Hepatocyte (in vitro differentiated cells): Measurements from ENCODE around the gene SCN1A. TPM values are rescaled to one million over a fixed set of nuclear protein-coding genes. Genes with fewer than 3 reads are reported as not detected.

Experiments used
- DNase-seq: peaks from one replicate; pipeline ENCODE4 v3.0.0-alpha.2; 2016; ENCODE audit warnings: low spot score
- H2AFZ ChIP-seq: fragments of 200-600 bp; sonication (generic); 2 replicates; pipeline ENCODE4 v1.6.0; 2016; ENCODE audit warnings: antibody characterized with exemption, mild to moderate bottlenecking
- H3K27ac ChIP-seq: fragments of 200-600 bp; sonication (generic); 2 replicates; pipeline ENCODE4 v1.5.1; 2016; ENCODE audit warnings: mild to moderate bottlenecking
- H3K27me3 ChIP-seq: fragments of 200-600 bp; sonication (generic); 2 replicates; pipeline ENCODE4 v1.6.1; 2016
- H3K36me3 ChIP-seq: fragments of 200-600 bp; sonication (generic); replicated peaks from 2 replicates; pipeline ENCODE4 v1.5.1; 2016; ENCODE audit warnings: low read depth; ENCODE audit not compliant: insufficient read depth
- H3K4me1 ChIP-seq: fragments of 200-600 bp; sonication (generic); 2 replicates; pipeline ENCODE4 v1.5.1; 2016; ENCODE audit warnings: mild to moderate bottlenecking, moderate library complexity; ENCODE audit not compliant: insufficient read depth
- H3K4me2 ChIP-seq: fragments of 200-600 bp; sonication (generic); 2 replicates; pipeline ENCODE4 v1.6.0; 2016
- H3K4me3 ChIP-seq: fragments of 200-600 bp; sonication (generic); 2 replicates; pipeline ENCODE4 v1.5.1; 2016; ENCODE audit warnings: mild to moderate bottlenecking
- H3K79me2 ChIP-seq: fragments of 200-600 bp; sonication (generic); 2 replicates; pipeline ENCODE4 v1.6.0; 2017; ENCODE audit warnings: mild to moderate bottlenecking
- H3K9me2 ChIP-seq: fragments of 200-600 bp; sonication (generic); replicated peaks from 2 replicates; pipeline ENCODE4 v1.6.0; 2017; ENCODE audit warnings: mild to moderate bottlenecking; ENCODE audit not compliant: insufficient read depth
- H3K9me3 ChIP-seq: fragments of 200-600 bp; sonication (generic); 2 replicates; pipeline ENCODE4 v1.5.1; 2016; ENCODE audit warnings: low read depth, mild to moderate bottlenecking
- H4K20me1 ChIP-seq: fragments of 200-600 bp; sonication (generic); 2 replicates; pipeline ENCODE4 v1.6.0; 2016; ENCODE audit warnings: mild to moderate bottlenecking; ENCODE audit not compliant: insufficient read depth, poor library complexity, severe bottlenecking
- EZH2 ChIP-seq: fragments of 200-600 bp; sonication (generic); IDR thresholded peaks from 2 replicates; pipeline ENCODE4 v1.6.1; 2016; ENCODE audit warnings: antibody characterized with exemption, mild to moderate bottlenecking, borderline replicate concordance
- EZH2phosphoT487 ChIP-seq: fragments of 200-600 bp; sonication (generic); IDR thresholded peaks from one replicate; pipeline ENCODE4 v1.6.1; 2018; ENCODE audit warnings: antibody characterized with exemption, mild to moderate bottlenecking, low read depth, moderate library complexity; ENCODE audit not compliant: unreplicated experiment, severe bottlenecking
- WGBS: methylation state at CpG from one replicate; pipeline ENCODE4 v1.1.6; 2016; ENCODE audit warnings: low lambda C conversion rate; ENCODE audit errors: missing lambda C conversion rate; 5-methylcytosine and 5-hydroxymethylcytosine counted together
- polyA plus RNA-seq: library from polyadenylated mRNA; unstranded; fragments of >200 nt; fragmentation: Nextera tagmentation; extraction: Ambion mirVana; gene quantifications from 2 replicates; pipeline ENCODE4 v1.2.1, GENCODE V29; 2016
- total RNA-seq: library from RNA; depleted of rRNA; stranded (reverse); fragments of >200 nt; gene quantifications from 2 replicates; pipeline ENCODE4 v1.2.3, GENCODE V29; 2014
- TF ChIP-seq, protein P1 (sequence below): fragments of 200-600 bp; sonication (generic); IDR thresholded peaks from 2 replicates; pipeline ENCODE4 v1.5.1; 2016; ENCODE audit warnings: antibody characterized with exemption, mild to moderate bottlenecking; ENCODE audit not compliant: poor library complexity

Gene SCN1A
- total and polyA plus RNA-seq, 2 experiments from 2014 or later: 0.03 TPM; not detected in 1

DNA sequence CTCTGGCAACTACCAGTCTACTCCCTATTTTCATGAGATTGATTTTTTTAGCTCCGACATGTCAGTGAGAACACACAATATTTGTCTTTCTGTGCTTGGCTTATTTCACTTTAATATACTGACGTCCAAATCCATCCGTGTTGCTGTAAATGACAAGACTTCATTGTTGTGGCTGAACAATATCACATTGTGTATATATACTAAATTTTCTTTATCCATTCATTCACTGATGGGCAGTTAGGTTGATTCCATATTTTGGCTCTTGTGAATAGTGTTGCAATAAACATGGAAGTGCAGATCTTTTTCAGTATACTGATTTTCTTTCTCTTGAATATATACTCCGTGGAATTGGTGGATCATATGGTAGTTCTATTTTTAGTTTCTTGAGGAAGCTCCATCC is 168.4 kb downstream of the SCN1A start:
- H2AFZ ChIP-seq: no peak overlapping the region
- DNase-seq: no peak
- H4K20me1 ChIP-seq: no peaks in the 10 kb centered on the region
- no peak overlapping the region for H3K4me2 ChIP-seq
- H3K79me2 ChIP-seq: no peaks in the 10 kb centered on the region
- H3K9me3 ChIP-seq: no peaks in the 10 kb centered on the region
- no peaks in the 10 kb centered on the region for H3K36me3 ChIP-seq
- TF ChIP-seq, protein P1, sequence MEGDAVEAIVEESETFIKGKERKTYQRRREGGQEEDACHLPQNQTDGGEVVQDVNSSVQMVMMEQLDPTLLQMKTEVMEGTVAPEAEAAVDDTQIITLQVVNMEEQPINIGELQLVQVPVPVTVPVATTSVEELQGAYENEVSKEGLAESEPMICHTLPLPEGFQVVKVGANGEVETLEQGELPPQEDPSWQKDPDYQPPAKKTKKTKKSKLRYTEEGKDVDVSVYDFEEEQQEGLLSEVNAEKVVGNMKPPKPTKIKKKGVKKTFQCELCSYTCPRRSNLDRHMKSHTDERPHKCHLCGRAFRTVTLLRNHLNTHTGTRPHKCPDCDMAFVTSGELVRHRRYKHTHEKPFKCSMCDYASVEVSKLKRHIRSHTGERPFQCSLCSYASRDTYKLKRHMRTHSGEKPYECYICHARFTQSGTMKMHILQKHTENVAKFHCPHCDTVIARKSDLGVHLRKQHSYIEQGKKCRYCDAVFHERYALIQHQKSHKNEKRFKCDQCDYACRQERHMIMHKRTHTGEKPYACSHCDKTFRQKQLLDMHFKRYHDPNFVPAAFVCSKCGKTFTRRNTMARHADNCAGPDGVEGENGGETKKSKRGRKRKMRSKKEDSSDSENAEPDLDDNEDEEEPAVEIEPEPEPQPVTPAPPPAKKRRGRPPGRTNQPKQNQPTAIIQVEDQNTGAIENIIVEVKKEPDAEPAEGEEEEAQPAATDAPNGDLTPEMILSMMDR: no peak
- TF ChIP-seq EZH2phosphoT487 (no peak), EZH2 (no peak)
- no peaks in the 10 kb centered on the region for H3K27me3 ChIP-seq
- no peak overlapping the region for H3K4me3 ChIP-seq
- H3K27ac ChIP-seq: no peak overlapping the region
- H3K4me1 ChIP-seq: peaks cover 6% of the 10 kb centered on the region
- no peaks in the 10 kb centered on the region for H3K9me2 ChIP-seq
- 87% methylated on average over 4 of the region's 4 CpGs for WGBS

DNA sequence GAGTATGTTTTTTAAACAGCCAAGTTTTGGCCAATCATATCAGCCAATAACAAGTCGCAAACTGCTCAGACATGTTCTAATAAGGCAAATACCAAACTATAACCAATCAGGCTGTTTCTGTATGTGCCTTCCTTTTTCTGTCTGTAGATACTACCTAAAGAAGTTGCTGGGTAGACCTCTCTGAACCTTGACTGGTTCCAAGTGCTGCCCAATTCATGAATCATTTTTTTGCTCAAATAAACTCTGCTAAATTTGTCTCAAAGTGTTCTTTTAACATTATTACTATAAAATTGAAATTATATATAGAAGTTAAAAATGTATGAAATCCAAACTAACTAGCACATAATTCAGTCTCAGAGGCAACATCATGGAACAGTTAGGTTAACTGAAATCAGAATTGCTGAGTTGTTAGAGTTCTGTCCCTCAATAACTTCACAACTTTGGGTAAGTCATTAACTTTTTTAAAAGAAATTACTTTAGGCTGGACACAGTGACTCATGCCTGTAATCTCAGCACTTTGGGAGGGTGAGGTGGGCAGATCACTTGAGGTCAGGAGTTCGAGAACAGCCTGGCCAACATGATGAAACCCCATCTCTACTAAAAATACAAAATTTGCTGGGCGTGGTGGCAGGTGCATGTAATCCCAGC is 169.4 kb downstream of the SCN1A start:
- no peaks in the 10 kb centered on the region for H3K9me3 ChIP-seq
- H3K79me2 ChIP-seq: no peaks in the 10 kb centered on the region
- no peaks in the 10 kb centered on the region for H3K9me2 ChIP-seq
- H3K4me3 ChIP-seq: no peak overlapping the region
- no peak for DNase-seq
- peaks cover 7% of the 10 kb centered on the region for H3K4me1 ChIP-seq
- no peaks in the 10 kb centered on the region for H4K20me1 ChIP-seq
- 94% methylated on average over 3 of the region's 3 CpGs for WGBS
- H3K27me3 ChIP-seq: no peaks in the 10 kb centered on the region
- no peak overlapping the region for H3K4me2 ChIP-seq
- no peak overlapping the region for H2AFZ ChIP-seq
- H3K36me3 ChIP-seq: no peaks in the 10 kb centered on the region
- H3K27ac ChIP-seq: no peak overlapping the region
- TF ChIP-seq, protein P1: no peak
- TF ChIP-seq EZH2: no peak

DNA sequence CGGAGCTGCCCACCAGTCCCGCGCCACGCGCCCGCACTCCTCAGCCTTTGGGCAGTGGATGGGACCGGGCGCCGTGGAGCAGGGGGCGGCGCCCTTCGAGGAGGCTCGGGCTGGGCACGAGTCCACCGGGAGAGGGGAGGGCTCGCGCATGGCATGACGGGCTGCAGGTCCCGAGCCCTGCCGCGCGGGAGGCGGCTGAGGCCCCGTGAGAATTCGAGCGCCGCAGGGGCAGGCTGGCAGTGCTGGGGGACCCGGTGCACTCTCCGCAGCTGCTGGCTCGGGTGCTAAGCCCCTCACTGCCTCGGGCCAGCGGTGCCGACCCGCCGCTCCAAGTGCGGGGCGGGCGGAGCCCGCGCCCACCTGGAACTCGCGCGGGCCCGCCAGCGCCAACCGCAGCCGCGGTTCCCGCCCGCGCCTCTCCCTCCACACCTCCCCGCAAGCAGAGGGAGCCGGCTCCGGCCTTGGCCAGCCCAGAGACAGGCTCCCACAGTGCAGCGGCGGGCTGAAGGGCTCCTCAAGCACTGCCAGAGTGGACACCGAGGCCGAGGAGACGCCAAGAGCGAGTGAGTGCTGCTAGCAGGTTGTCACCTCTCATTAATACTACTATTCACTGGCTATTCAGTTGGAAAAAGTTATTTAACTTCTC is 170.7 kb downstream of the SCN1A start:
- Histone ChIP-seq H2AFZ (no peak overlapping the region), H3K9me3 (no peaks in the 10 kb centered on the region), H3K4me2 (no peak overlapping the region), H3K79me2 (peaks cover 5% of the 10 kb centered on the region), H3K27me3 (no peaks in the 10 kb centered on the region), H4K20me1 (no peaks in the 10 kb centered on the region), H3K36me3 (no peaks in the 10 kb centered on the region), H3K4me3 (no peak overlapping the region), H3K9me2 (no peaks in the 10 kb centered on the region), H3K27ac (no peak overlapping the region), H3K4me1 (peaks cover 7% of the 10 kb centered on the region)
- no peak for DNase-seq
- WGBS: 99% methylated on average over 52 of the region's 60 CpGs
- no peak for TF ChIP-seq EZH2
- TF ChIP-seq, protein P1: no peak
- no peak for TF ChIP-seq EZH2phosphoT487
